H1 (cell line): ENCODE data around the gene COG4. TPM values are rescaled to one million over a fixed set of nuclear protein-coding genes. Genes with fewer than 3 reads are reported as not detected.

ENCODE experiments used
- CTCF ChIA-PET: fragments of 300-600 bp; sonication (Branson Sonifier 250); formaldehyde crosslinking; loops from one replicate; lab custom pipeline; 2021; ENCODE audit not compliant: partially characterized antibody; lab: Charles Lee
- POLR2A ChIA-PET: fragments of 300-600 bp; sonication (Branson Sonifier 250); formaldehyde crosslinking; loops from one replicate; lab custom pipeline; 2021; ENCODE audit warnings: inconsistent platforms; ENCODE audit not compliant: partially characterized antibody; lab: Charles Lee
- DNase-seq, 2 experiments: peaks; one replicate each; pipeline versions ENCODE4 v3.0.0 to v3.0.0-alpha.2; 2010 to 2022; ENCODE audit warnings: low spot score in 2 of 2, low read depth in 1 of 2, mixed read lengths in 1 of 2
- FAIRE-seq: peaks from 2 replicates; lab custom pipeline; 2011; peaks lifted over from hg19 to GRCh38; lab: Jason Lieb, UNC
- H2AFZ ChIP-seq: 2 replicates; pipeline ENCODE4 v1.8.1; 2012; ENCODE audit warnings: low read length, inconsistent platforms
- H2AK5ac ChIP-seq: 2 replicates; pipeline ENCODE4 v1.6.1; 2013; ENCODE audit warnings: low read depth, low read length
- H2BK120ac ChIP-seq: replicated peaks from 2 replicates; pipeline ENCODE3; 2013; ENCODE audit warnings: low read depth, low read length, inconsistent platforms
- H2BK12ac ChIP-seq: 2 replicates; pipeline ENCODE4 v1.6.1; 2013; ENCODE audit warnings: low read depth, low read length
- H2BK15ac ChIP-seq: 2 replicates; pipeline ENCODE4 v1.6.1; 2013; ENCODE audit warnings: low read length
- H2BK20ac ChIP-seq: 2 replicates; pipeline ENCODE4 v1.6.1; 2013; ENCODE audit warnings: low read length
- H2BK5ac ChIP-seq: 2 replicates; pipeline ENCODE4 v1.6.1; 2013; ENCODE audit warnings: low read depth, low read length
- H3K14ac ChIP-seq: 2 replicates; pipeline ENCODE4 v1.6.1; 2013; ENCODE audit warnings: inconsistent platforms; ENCODE audit not compliant: insufficient read length
- H3K18ac ChIP-seq: 2 replicates; pipeline ENCODE4 v1.6.1; 2013; ENCODE audit warnings: low read length; ENCODE audit errors: extremely low read depth
- H3K23ac ChIP-seq: 2 replicates; pipeline ENCODE4 v1.6.1; 2013; ENCODE audit warnings: inconsistent platforms; ENCODE audit not compliant: insufficient read length
- H3K23me2 ChIP-seq: 2 replicates; pipeline ENCODE4 v1.6.1; 2013; ENCODE audit warnings: low read depth, low read length
- H3K27ac ChIP-seq: 2 replicates; pipeline ENCODE4 v1.6.1; 2011; ENCODE audit warnings: low read depth, low read length, inconsistent platforms
- H3K27me3 ChIP-seq, 4 experiments: replicated peaks in 1 of 4; 1 replicate in 1 of 4; 2 replicates in 3 of 4; pipeline versions ENCODE4 v1.6.1 to v1.8.1; 2011 to 2013; ENCODE audit warnings: low read length in 3 of 4, mild to moderate bottlenecking in 3 of 4, inconsistent platforms in 2 of 4, mixed read lengths in 2 of 4, moderate library complexity in 1 of 4; ENCODE audit not compliant: control insufficient read depth in 3 of 4, insufficient read depth in 3 of 4; ENCODE audit errors: extremely low read depth in 1 of 4
- H3K36me3 ChIP-seq, 4 experiments: 2 replicates each; pipeline versions ENCODE4 v1.6.1 to v1.8.1; 2011 to 2013; ENCODE audit warnings: mild to moderate bottlenecking in 4 of 4, low read length in 3 of 4, moderate library complexity in 2 of 4, control low read depth in 1 of 4, inconsistent platforms in 1 of 4; ENCODE audit not compliant: insufficient read depth in 4 of 4, control insufficient read depth in 2 of 4
- H3K4ac ChIP-seq: replicated peaks from 2 replicates; pipeline ENCODE3; 2013; ENCODE audit warnings: low read length, low read depth, mixed read lengths, inconsistent platforms; ENCODE audit not compliant: insufficient read length
- H3K4me1 ChIP-seq, 4 experiments: replicated peaks in 1 of 4; 1 replicate in 1 of 4; 2 replicates in 3 of 4; pipeline versions ENCODE4 v1.6.1 to v1.8.1; 2011 to 2013; ENCODE audit warnings: low read length in 3 of 4, inconsistent platforms in 2 of 4, mixed read lengths in 1 of 4; ENCODE audit not compliant: insufficient read depth in 4 of 4, control insufficient read depth in 3 of 4
- H3K4me2 ChIP-seq, 2 experiments: 2 replicates each; pipeline versions ENCODE4 v1.6.1 to v1.8.1; 2011 to 2013; ENCODE audit warnings: low read depth in 2 of 2, low read length in 2 of 2, control low read depth in 1 of 2, inconsistent platforms in 1 of 2, mild to moderate bottlenecking in 1 of 2; ENCODE audit not compliant: insufficient read depth in 1 of 2
- H3K4me3 ChIP-seq, 4 experiments: fragments of 200-600, 300-600 bp in 1 of 4; sonication (generic), shearing (Covaris generic), sonication (Bioruptor Twin) in 1 of 4; 2 replicates each; pipeline versions ENCODE4 v1.5.1 to v1.8.1; 2011 to 2016; ENCODE audit warnings: low read length in 4 of 4, low read depth in 3 of 4, control low read depth in 2 of 4, inconsistent platforms in 2 of 4, mild to moderate bottlenecking in 2 of 4, mixed read lengths in 1 of 4, moderate library complexity in 1 of 4; ENCODE audit not compliant: insufficient read depth in 2 of 4; ENCODE audit errors: extremely low read depth in 1 of 4
- H3K56ac ChIP-seq: replicated peaks from 2 replicates; pipeline ENCODE3; 2013; ENCODE audit warnings: low read depth, mild to moderate bottlenecking, mixed read lengths, low read length, inconsistent platforms; ENCODE audit not compliant: insufficient read length
- H3K79me1 ChIP-seq: 2 replicates; pipeline ENCODE4 v1.6.1; 2013; ENCODE audit warnings: low read depth, low read length, control low read depth
- H3K79me2 ChIP-seq, 2 experiments: 2 replicates each; pipeline versions ENCODE4 v1.6.1 to v1.8.1; 2012 to 2013; ENCODE audit warnings: low read length in 2 of 2, mild to moderate bottlenecking in 2 of 2, inconsistent platforms in 1 of 2; ENCODE audit not compliant: insufficient read depth in 2 of 2, control insufficient read depth in 1 of 2
- H3K9ac ChIP-seq, 4 experiments: replicated peaks in 1 of 4; 1 replicate in 1 of 4; 2 replicates in 3 of 4; pipeline versions ENCODE4 v1.6.1 to v1.8.1; 2011 to 2013; ENCODE audit warnings: low read depth in 3 of 4, low read length in 3 of 4, control low read depth in 2 of 4, mild to moderate bottlenecking in 2 of 4, moderate library complexity in 2 of 4, inconsistent platforms in 1 of 4; ENCODE audit errors: extremely low read depth in 1 of 4
- H3K9me3 ChIP-seq, 2 experiments: 2 replicates each; pipeline versions ENCODE4 v1.6.1 to v1.8.1; 2012 to 2013; ENCODE audit warnings: mild to moderate bottlenecking in 2 of 2, moderate library complexity in 2 of 2, control low read depth in 1 of 2, inconsistent platforms in 1 of 2, low read depth in 1 of 2, low read length in 1 of 2, mixed read lengths in 1 of 2; ENCODE audit not compliant: insufficient read depth in 2 of 2
- H4K20me1 ChIP-seq, 2 experiments: replicated peaks in 1 of 2; 2 replicates each; pipeline versions ENCODE3 to v1.8.1; 2011 to 2013; ENCODE audit warnings: inconsistent platforms in 2 of 2, low read length in 2 of 2, mild to moderate bottlenecking in 1 of 2; ENCODE audit not compliant: insufficient read depth in 2 of 2, control insufficient read depth in 1 of 2
- H4K5ac ChIP-seq: 2 replicates; pipeline ENCODE4 v1.6.1; 2013; ENCODE audit warnings: low read length, low read depth, mixed read lengths, inconsistent platforms; ENCODE audit not compliant: insufficient read length
- H4K8ac ChIP-seq: 2 replicates; pipeline ENCODE4 v1.8.0; 2013; ENCODE audit warnings: mild to moderate bottlenecking, moderate library complexity, low read length, inconsistent platforms; ENCODE audit not compliant: insufficient read depth; ENCODE audit errors: extremely low read depth
- H4K91ac ChIP-seq: replicated peaks from 2 replicates; pipeline ENCODE3; 2013; ENCODE audit warnings: low read length, mixed read lengths, inconsistent platforms; ENCODE audit not compliant: insufficient read length
- CBX8 ChIP-seq: fragments of 300-800, 300-1000 bp; sonication (generic); IDR thresholded peaks from 2 replicates; pipeline ENCODE4 v1.7.1; 2016; ENCODE audit warnings: low read depth, low read length, borderline replicate concordance
- EP300 ChIP-seq, 2 experiments: IDR thresholded peaks; 1 replicate in 1 of 2; 2 replicates in 1 of 2; pipeline ENCODE4 v1.6.1; 2011 to 2012; ENCODE audit warnings: low read depth in 2 of 2, low read length in 2 of 2, mild to moderate bottlenecking in 2 of 2, borderline replicate concordance in 1 of 2, inconsistent platforms in 1 of 2, moderate library complexity in 1 of 2
- POLR2A ChIP-seq, 2 experiments: IDR thresholded peaks; 1 replicate in 1 of 2; 2 replicates in 1 of 2; pipeline ENCODE4 v1.6.1; 2011; ENCODE audit warnings: low read depth in 2 of 2, low read length in 2 of 2, mild to moderate bottlenecking in 2 of 2; ENCODE audit errors: control extremely low read depth in 1 of 2
- POLR2AphosphoS5 ChIP-seq: IDR thresholded peaks from 2 replicates; pipeline ENCODE4 v1.6.1; 2011; ENCODE audit warnings: low read depth, low read length
- SIN3A ChIP-seq, 2 experiments: IDR thresholded peaks in 1 of 2; conservative IDR thresholded peaks in 1 of 2; 2 replicates each; pipeline ENCODE4 v1.6.1; 2011 to 2012; ENCODE audit warnings: low read length in 2 of 2, improper control_type of control experiment in 1 of 2, low read depth in 1 of 2, mild to moderate bottlenecking in 1 of 2
- SP4 ChIP-seq: IDR thresholded peaks from 2 replicates; pipeline ENCODE4 v1.6.1; 2012; ENCODE audit warnings: low read length, inconsistent platforms
- TAF1 ChIP-seq: IDR thresholded peaks from 2 replicates; pipeline ENCODE4 v1.6.1; 2011; ENCODE audit warnings: mild to moderate bottlenecking, low read depth, low read length
- TAF7 ChIP-seq: optimal IDR thresholded peaks from 2 replicates; pipeline ENCODE3; 2011; ENCODE audit warnings: low read depth, mild to moderate bottlenecking, inconsistent platforms, low read length, moderate library complexity, borderline replicate concordance
- WGBS, 2 experiments: shearing (Covaris generic) in 1 of 2; methylation state at CpG; one replicate each; pipeline versions ENCODE4 v1.1.6 to v1.1.7; 2013 to 2015; ENCODE audit warnings: low lambda C conversion rate in 2 of 2, mixed read lengths in 2 of 2, inconsistent platforms in 1 of 2, low coverage in 1 of 2, missing lambda C conversion rate in 1 of 2; ENCODE audit not compliant: insufficient replicate concordance in 2 of 2, insufficient coverage in 1 of 2, insufficient read length in 1 of 2; ENCODE audit errors: extremely low coverage in 1 of 2, missing lambda C conversion rate in 1 of 2; 5-methylcytosine and 5-hydroxymethylcytosine counted together
- polyA plus RNA-seq, 7 experiments: library from polyadenylated mRNA; depleted of rRNA in 3 of 7; stranded (reverse) in 5 of 7; unstranded in 2 of 7; fragments of >200 nt in 5 of 7; fragments of 200-250 nt in 2 of 7; gene quantifications; 1 replicate in 5 of 7; 2 replicates in 1 of 7; 4 replicates in 1 of 7; pipeline versions ENCODE4 v1.2.1 to v1.2.3, GENCODE V29; 2011 to 2013; ENCODE audit warnings: missing spikeins in 2 of 7, mixed read lengths in 2 of 7
- total RNA-seq: library from RNA; stranded (reverse); fragmentation: NEBNext Ultra II Directional; extraction: Animal tissue kit (Norgen Biotek cat#: 25700); gene quantifications from 2 replicates; pipeline ENCODE4 v1.2.1, GENCODE V29; 2021
- TF ChIP-seq, protein P1 (sequence below): IDR thresholded peaks from 2 replicates; pipeline ENCODE4 v1.6.1; 2012; ENCODE audit warnings: inconsistent platforms
- TF ChIP-seq, protein P2 (sequence below): IDR thresholded peaks from 2 replicates; pipeline ENCODE4 v1.6.1; 2011; ENCODE audit warnings: low read length, improper control_type of control experiment
- TF ChIP-seq, protein P3 (sequence below): IDR thresholded peaks from 2 replicates; pipeline ENCODE4 v1.6.1; 2012; ENCODE audit warnings: inconsistent platforms

The COG4 gene
- total and polyA plus RNA-seq, 2 of the 8 experiments (the other 6 are each of a cell fraction or from before 2014, with no cell fraction given) = 46.1 to 50.2 TPM

DNA sequence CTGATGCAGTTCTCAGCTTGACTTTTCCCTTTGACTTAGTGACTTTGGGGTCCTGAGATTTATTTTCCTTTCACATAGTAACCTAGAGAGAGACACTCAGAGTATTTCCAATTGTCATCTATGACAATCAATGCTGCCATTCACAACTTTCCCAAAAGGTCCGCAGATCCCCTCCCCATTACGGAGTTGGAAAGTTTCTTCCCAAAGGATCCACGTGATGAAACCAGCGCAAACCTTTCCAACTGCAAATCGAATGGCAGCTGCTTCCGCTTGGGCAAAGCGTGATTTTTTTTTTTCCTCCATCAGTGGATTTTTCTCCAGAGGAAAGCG lies 69.5 kb downstream of the COG4 start:
- WGBS, 2 experiments = 4% methylated on average over 8 of the region's 8 CpGs; no CpG with 5 or more reads in 1 of the 2 experiments
- POLR2A ChIA-PET = interaction anchor here (0.8 to 5.1 kb wide), 15 partner anchors 10 to 186 kb away, joined by 3 to 37 read pairs (median 4); partner anchors contain the start of gene ST3GAL2
- peak; percentile 7 for FAIRE-seq

More for the DNA sequence above, 69.5 kb downstream of the COG4 start:
- H2AK5ac ChIP-seq = no peak overlapping the region
- no peak for DNase-seq
- H3K23ac ChIP-seq = no peak overlapping the region
- no peak overlapping the region for H2BK120ac ChIP-seq
- no peak overlapping the region for H2BK12ac ChIP-seq
- H3K4me2 ChIP-seq = peak overlapping the region; percentile 42 to 81
- no peak overlapping the region for H3K4ac ChIP-seq
- H3K9ac ChIP-seq = peak overlapping the region; percentile 67 to 96 (median 86); a peak in 6 of 7 replicates
- peaks cover 0 to 2% (median 0%) of the 10 kb centered on the region in 4 experiments; a peak in 1 of 7 replicates for H3K4me1 ChIP-seq
- H2AFZ ChIP-seq = peak overlapping the region; percentile 70; the same call in 1 of the 2 replicates
- peak overlapping the region; percentile 100 for H3K27ac ChIP-seq
- H2BK5ac ChIP-seq = no peak overlapping the region; the same call in 1 of the 2 replicates
- no peak overlapping the region for H4K8ac ChIP-seq
- no peak overlapping the region for H2BK20ac ChIP-seq
- no peaks in the 10 kb centered on the region; the same call in 1 of the 2 replicates for H3K23me2 ChIP-seq
- no peaks in the 10 kb centered on the region for H3K36me3 ChIP-seq
- TF ChIP-seq, protein P1, sequence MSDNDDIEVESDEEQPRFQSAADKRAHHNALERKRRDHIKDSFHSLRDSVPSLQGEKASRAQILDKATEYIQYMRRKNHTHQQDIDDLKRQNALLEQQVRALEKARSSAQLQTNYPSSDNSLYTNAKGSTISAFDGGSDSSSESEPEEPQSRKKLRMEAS = peak; percentile 36; the same call in 1 of the 2 replicates
- no peak for TF ChIP-seq EP300 (IDR thresholded peaks at IDR 0.05; ENCODE audit: borderline replicate concordance in 1 of 2, low read depth in 2 of 2, low read length in 2 of 2)
- TF ChIP-seq, protein P2, sequence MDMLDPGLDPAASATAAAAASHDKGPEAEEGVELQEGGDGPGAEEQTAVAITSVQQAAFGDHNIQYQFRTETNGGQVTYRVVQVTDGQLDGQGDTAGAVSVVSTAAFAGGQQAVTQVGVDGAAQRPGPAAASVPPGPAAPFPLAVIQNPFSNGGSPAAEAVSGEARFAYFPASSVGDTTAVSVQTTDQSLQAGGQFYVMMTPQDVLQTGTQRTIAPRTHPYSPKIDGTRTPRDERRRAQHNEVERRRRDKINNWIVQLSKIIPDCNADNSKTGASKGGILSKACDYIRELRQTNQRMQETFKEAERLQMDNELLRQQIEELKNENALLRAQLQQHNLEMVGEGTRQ = peak; percentile 64; the same call in 1 of the 2 replicates
- peak; percentile 22 to 30; a peak in 2 of 3 replicates for TF ChIP-seq POLR2A (IDR thresholded peaks at IDR 0.05; ENCODE audit: control extremely low read depth in 1 of 2, low read depth in 2 of 2, low read length in 2 of 2)
- TF ChIP-seq SIN3A (conservative IDR thresholded peaks at IDR 0.05 in 1 of 2, IDR thresholded peaks at IDR 0.05 in 1 of 2; ENCODE audit: low read depth in 1 of 2, low read length in 2 of 2) = peak in 1 of 2 experiments; percentile 50; a peak in 1 of 4 replicates
- peak; percentile 68 for TF ChIP-seq TAF1
- TF ChIP-seq CBX8 = no peak
- TF ChIP-seq, protein P3, sequence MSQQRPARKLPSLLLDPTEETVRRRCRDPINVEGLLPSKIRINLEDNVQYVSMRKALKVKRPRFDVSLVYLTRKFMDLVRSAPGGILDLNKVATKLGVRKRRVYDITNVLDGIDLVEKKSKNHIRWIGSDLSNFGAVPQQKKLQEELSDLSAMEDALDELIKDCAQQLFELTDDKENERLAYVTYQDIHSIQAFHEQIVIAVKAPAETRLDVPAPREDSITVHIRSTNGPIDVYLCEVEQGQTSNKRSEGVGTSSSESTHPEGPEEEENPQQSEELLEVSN = no peak
- TF ChIP-seq TAF7 = peak; percentile 28
- peak; percentile 35; the same call in 1 of the 2 replicates for TF ChIP-seq POLR2AphosphoS5
- TF ChIP-seq SP4 = no peak
- no peak overlapping the region for H2BK15ac ChIP-seq
- no peaks in the 10 kb centered on the region for H3K27me3 ChIP-seq
- H3K56ac ChIP-seq = no peak overlapping the region
- H3K79me1 ChIP-seq = no peaks in the 10 kb centered on the region
- H3K9me3 ChIP-seq = no peaks in the 10 kb centered on the region
- CTCF ChIA-PET = interaction anchor here (0.6 to 5.3 kb wide), 16 partner anchors 10 to 81 kb away, joined by 3 to 37 read pairs (median 4); partner anchors contain the start of gene ST3GAL2
- no peaks in the 10 kb centered on the region for H3K79me2 ChIP-seq
- H3K14ac ChIP-seq = no peak overlapping the region
- no peaks in the 10 kb centered on the region for H4K20me1 ChIP-seq
- H4K5ac ChIP-seq = no peak overlapping the region
- H4K91ac ChIP-seq = no peak overlapping the region
- H3K18ac ChIP-seq = no peak overlapping the region
- peak overlapping the region; percentile 44 to 83 (median 78) for H3K4me3 ChIP-seq
